ENCODE data around the gene OR10H5.

OR10H5 gene

GRCh38 chr19:15775249-15775648 lies 12.2 kb upstream of the OR10H5 start:
- Histone ChIP-seq H3K27ac (ENCODE audit: low read length) (no peak overlapping the region), H3K79me2 (ENCODE audit: insufficient read depth, low read length) (no peaks in the 10 kb centered on the region), H3K4me1 (ENCODE audit: insufficient read depth, low read length) (no peaks in the 10 kb centered on the region), H3K9ac (ENCODE audit: low read depth, low read length) (no peak overlapping the region), H4K20me1 (ENCODE audit: insufficient read depth, low read length) (peaks cover 5% of the 10 kb centered on the region; the same call in 1 of the 2 replicates), H3K4me2 (ENCODE audit: insufficient read depth, low read length) (no peak overlapping the region), H3K36me3 (ENCODE audit: insufficient read depth, low read length) (no peaks in the 10 kb centered on the region), H3K9me3 (ENCODE audit: insufficient read depth, low read length, severe bottlenecking) (no peaks in the 10 kb centered on the region), H3K4me3 (ENCODE audit: low read depth in 1 of 2, low read length in 2 of 2) (no peak overlapping the region), H2AFZ (ENCODE audit: low read depth, low read length) (no peak overlapping the region), H3K27me3 (ENCODE audit: insufficient read depth, low read length, poor library complexity) (no peaks in the 10 kb centered on the region)
- no peak for TF ChIP-seq EZH2 (IDR thresholded peaks at IDR 0.05; ENCODE audit: borderline replicate concordance, low read depth, low read length, severe bottlenecking)
- TF ChIP-seq CTCF (IDR thresholded peaks at IDR 0.05; ENCODE audit: borderline replicate concordance, extremely low read depth, low read length, poor library complexity, severe bottlenecking), result no peak
- DNase-seq, result no peak
- ATAC-seq (ENCODE audit: insufficient read depth, low read depth), result no peak

DNA sequence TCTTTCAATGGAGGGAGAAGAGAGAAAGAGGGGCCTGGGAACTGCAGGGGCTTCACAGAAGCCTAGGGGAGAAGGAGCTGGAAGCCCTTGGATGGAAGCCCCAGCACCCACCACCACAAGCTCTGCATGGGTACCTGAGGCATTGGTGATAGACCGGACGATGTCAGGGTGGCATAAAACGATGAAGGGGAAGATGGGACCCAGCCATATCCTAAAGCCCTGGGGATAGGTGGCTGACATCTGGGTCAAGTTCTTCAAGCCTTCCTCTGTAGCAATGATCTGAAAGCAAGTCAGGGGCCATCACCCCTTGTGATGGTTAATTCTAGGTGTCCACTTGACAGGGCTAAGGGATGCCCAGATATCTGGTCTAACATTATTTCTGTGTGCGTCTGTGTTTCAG lies 11.2 kb upstream of the OR10H5 start:
- no peaks in the 10 kb centered on the region for H3K4me1 ChIP-seq (ENCODE audit: insufficient read depth, low read length)
- no peak overlapping the region for H2AFZ ChIP-seq (ENCODE audit: low read depth, low read length)
- ATAC-seq (ENCODE audit: insufficient read depth, low read depth), result no peak
- H3K36me3 ChIP-seq (ENCODE audit: insufficient read depth, low read length), result no peaks in the 10 kb centered on the region
- no peaks in the 10 kb centered on the region for H3K27me3 ChIP-seq (ENCODE audit: insufficient read depth, low read length, poor library complexity)
- H3K9ac ChIP-seq (ENCODE audit: low read depth, low read length), result no peak overlapping the region
- no peak overlapping the region for H3K27ac ChIP-seq (ENCODE audit: low read length)
- no peak for DNase-seq
- H4K20me1 ChIP-seq (ENCODE audit: insufficient read depth, low read length), result peaks cover 5% of the 10 kb centered on the region; the same call in 1 of the 2 replicates
- no peak overlapping the region for H3K4me2 ChIP-seq (ENCODE audit: insufficient read depth, low read length)
- H3K9me3 ChIP-seq (ENCODE audit: insufficient read depth, low read length, severe bottlenecking), result no peaks in the 10 kb centered on the region
- H3K4me3 ChIP-seq (ENCODE audit: low read depth in 1 of 2, low read length in 2 of 2), result no peak overlapping the region
- TF ChIP-seq EZH2 (IDR thresholded peaks at IDR 0.05; ENCODE audit: borderline replicate concordance, low read depth, low read length, severe bottlenecking) (no peak), CTCF (IDR thresholded peaks at IDR 0.05; ENCODE audit: borderline replicate concordance, extremely low read depth, low read length, poor library complexity, severe bottlenecking) (no peak)
- H3K79me2 ChIP-seq (ENCODE audit: insufficient read depth, low read length), result no peaks in the 10 kb centered on the region

GRCh38 chr19:15776991-15777970 lies 10.2 kb upstream of the OR10H5 start:
- H2AFZ ChIP-seq (ENCODE audit: low read depth, low read length), result no peak overlapping the region
- TF ChIP-seq CTCF (IDR thresholded peaks at IDR 0.05; ENCODE audit: borderline replicate concordance, extremely low read depth, low read length, poor library complexity, severe bottlenecking) (no peak), EZH2 (IDR thresholded peaks at IDR 0.05; ENCODE audit: borderline replicate concordance, low read depth, low read length, severe bottlenecking) (no peak)
- no peak overlapping the region for H3K9ac ChIP-seq (ENCODE audit: low read depth, low read length)
- H3K27me3 ChIP-seq (ENCODE audit: insufficient read depth, low read length, poor library complexity), result no peaks in the 10 kb centered on the region
- DNase-seq, result no peak
- H3K9me3 ChIP-seq (ENCODE audit: insufficient read depth, low read length, severe bottlenecking), result no peaks in the 10 kb centered on the region
- no peaks in the 10 kb centered on the region for H3K4me1 ChIP-seq (ENCODE audit: insufficient read depth, low read length)
- H3K27ac ChIP-seq (ENCODE audit: low read length), result no peak overlapping the region
- no peak overlapping the region for H3K4me2 ChIP-seq (ENCODE audit: insufficient read depth, low read length)
- H3K36me3 ChIP-seq (ENCODE audit: insufficient read depth, low read length), result no peaks in the 10 kb centered on the region
- no peaks in the 10 kb centered on the region for H3K79me2 ChIP-seq (ENCODE audit: insufficient read depth, low read length)
- H3K4me3 ChIP-seq (ENCODE audit: low read depth in 1 of 2, low read length in 2 of 2), result no peak overlapping the region
- peak; percentile 62; the same call in 2 of the 3 replicates for ATAC-seq (ENCODE audit: insufficient read depth, low read depth)
- peaks cover 5% of the 10 kb centered on the region; the same call in 1 of the 2 replicates for H4K20me1 ChIP-seq (ENCODE audit: insufficient read depth, low read length)

Measured in DND-41 (cell line).